AG10803 (cell line): ENCODE results near the gene STOML3.

ENCODE experiments used
- DNase-seq: peaks from one replicate; pipeline ENCODE4 v3.0.0; 2010; ENCODE audit warnings: low read depth
- H3K4me3 ChIP-seq: 2 replicates; pipeline ENCODE4 v1.5.1; 2011; ENCODE audit warnings: mild to moderate bottlenecking, low read length, control low read depth
- CTCF ChIP-seq: conservative IDR thresholded peaks from 2 replicates; pipeline ENCODE4 v1.5.1; 2011; ENCODE audit warnings: mild to moderate bottlenecking, low read length, control low read depth, inconsistent platforms

STOML3 gene

DNA sequence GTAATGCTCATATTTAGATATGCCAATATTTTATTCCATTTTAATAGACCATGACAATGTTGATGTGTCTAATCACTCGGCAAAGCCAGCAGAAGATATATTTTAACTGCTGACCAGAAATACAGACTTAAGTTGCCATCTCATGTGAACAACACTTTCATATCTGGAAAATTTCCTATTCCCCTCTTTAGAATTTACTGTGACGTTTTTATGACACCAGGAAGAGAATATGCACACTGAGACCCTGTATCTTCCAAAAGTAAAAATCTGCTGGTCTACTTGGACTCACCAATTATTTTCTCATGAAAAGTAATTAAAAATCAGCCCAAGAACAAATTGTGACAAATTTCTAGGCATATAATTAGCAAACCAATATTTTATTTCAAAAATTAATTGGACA lies 45.2 kb upstream of the STOML3 start:
- peak overlapping the region; percentile 91 for H3K4me3 ChIP-seq
- no peak for TF ChIP-seq CTCF
- no peak for DNase-seq

- no peak overlapping the region; the same call in 1 of the 2 replicates for H3K4me3 ChIP-seq
- no peak for DNase-seq
- no peak for TF ChIP-seq CTCF
Measured at GRCh38 chr13:39035204-39035603, 44.6 kb upstream of the STOML3 start.

DNA sequence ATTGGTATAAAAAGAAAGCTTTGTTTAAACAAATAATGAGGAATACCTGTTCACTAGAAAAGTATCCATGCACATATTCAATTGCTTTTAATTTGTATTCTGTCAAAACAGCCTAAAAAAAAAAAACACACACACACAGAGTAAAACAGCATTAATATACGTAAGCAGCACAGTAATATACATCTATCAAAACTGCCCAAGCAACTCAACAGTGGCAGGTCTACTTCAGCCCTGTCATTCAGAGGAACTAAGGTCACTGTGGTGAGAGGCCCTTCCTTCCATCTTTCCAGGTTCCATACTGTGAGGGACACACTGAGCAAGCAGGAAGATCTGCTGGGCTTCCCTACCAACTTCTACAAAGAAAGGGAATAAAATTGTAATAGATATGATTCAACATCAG lies 43.5 kb upstream of the STOML3 start:
- TF ChIP-seq CTCF = no peak
- no peak overlapping the region for H3K4me3 ChIP-seq

GRCh38 chr13:39032150-39032549 lies 41.5 kb upstream of the STOML3 start:
- no peak for TF ChIP-seq CTCF
- H3K4me3 ChIP-seq = no peak overlapping the region
- no peak for DNase-seq

More for the DNA sequence above, 43.5 kb upstream of the STOML3 start:
- DNase-seq = no peak

DNA sequence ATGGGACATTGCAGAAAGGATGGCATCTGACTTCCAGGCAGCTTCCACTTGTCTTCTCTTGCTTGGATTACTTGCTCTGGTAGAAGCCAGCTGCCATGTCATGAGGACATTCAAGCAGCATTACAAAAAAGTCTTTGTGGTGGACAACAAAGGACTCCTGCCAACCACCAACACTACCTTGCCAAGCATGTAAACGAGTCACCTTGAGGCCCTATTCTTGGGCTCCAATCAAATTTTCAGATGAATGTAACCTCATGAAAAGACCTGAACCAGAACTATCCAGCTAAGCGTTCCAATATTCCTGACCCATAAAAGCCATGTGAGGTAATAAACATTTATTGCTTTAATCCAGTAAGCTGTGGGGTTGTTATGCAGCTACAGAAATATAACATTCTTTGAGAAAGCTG lies 34.8 kb upstream of the STOML3 start:
- DNase-seq = peak; percentile 2
- H3K4me3 ChIP-seq = no peak overlapping the region
- no peak for TF ChIP-seq CTCF

DNA sequence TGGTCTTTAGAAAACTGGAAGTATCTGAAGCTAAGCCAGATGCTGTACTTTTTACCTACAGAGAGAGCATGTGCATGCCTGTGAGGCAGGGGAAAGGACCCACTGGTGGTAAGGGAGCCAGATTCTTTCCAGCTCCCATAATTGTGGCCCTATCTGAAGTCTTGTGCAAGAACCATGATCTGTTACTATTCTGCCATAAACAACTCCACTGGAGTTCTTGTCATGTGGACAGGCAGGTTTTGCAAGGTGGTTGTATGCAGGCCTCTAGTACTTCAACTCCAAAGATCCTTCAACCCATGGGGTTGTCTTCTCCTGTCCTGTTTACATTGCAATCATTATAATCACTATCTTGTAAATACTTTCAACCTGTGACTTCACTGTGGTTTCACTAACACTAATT lies 33.1 kb upstream of the STOML3 start:
- H3K4me3 ChIP-seq = no peak overlapping the region
- DNase-seq = no peak
- no peak for TF ChIP-seq CTCF

DNA sequence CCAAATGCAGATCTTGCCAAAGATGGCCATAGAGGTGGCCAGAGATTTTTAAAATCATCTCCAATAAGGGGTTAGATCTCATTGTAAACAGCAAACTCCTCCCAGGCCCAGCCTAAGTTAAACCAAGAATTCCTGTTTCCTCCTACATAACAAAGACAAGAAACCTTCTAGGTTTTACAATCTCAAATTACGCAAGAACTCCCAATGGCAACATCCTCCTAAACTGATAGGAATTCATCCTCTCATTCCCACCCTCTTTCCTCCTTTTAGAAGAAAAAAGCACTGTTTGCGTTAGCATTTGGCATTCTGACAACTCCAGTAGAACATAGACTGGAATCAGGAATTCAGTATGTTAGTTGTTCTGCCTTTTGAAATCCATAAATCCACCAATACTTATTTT lies 32.7 kb upstream of the STOML3 start:
- no peak overlapping the region for H3K4me3 ChIP-seq
- peak; percentile 13 for DNase-seq
- no peak for TF ChIP-seq CTCF
